ENCODE results near the gene IFNLR1. TPM values are rescaled to one million over a fixed set of nuclear protein-coding genes. Genes with fewer than 3 reads are reported as not detected.

The IFNLR1 gene
- total RNA-seq, 1 donor: not detected

DNA sequence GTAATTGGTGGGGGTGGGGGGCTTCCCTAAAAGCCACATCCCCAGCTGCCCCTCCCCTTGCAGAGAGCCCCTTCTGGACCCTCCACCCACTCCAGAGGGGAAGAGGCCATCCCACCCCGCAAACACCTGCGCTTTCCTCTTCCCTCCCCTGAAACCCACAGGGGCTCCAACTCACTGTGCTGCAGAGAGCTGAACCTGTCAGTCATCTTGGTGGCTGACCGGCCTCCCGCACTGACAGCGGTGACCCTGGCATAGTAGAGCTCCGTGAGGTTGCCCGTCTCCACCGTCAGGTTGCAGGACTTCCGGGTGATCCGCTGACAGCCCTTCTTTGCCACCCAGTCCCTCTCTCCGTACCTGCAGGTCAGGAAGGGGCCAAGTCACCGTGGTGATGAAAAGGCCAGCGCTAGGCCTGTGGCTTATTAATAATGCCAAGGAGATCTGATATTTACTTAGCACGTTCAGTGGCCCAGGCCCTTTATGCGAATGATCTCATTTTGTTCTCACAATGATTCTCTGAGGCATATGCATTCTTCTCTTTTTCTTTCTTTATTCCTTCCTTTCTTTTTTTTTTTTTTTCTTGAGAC is 50.0 kb downstream of the IFNLR1 start:
- H3K79me2 ChIP-seq (ENCODE audit: insufficient read depth, low read length): no peaks in the 10 kb centered on the region
- H3K9me3 ChIP-seq (ENCODE audit: low read depth, low read length): no peaks in the 10 kb centered on the region
- H3K27me3 ChIP-seq (ENCODE audit: insufficient read depth, low read length): no peaks in the 10 kb centered on the region
- H3K27ac ChIP-seq (ENCODE audit: low read depth, low read length): no peak overlapping the region
- no peak overlapping the region for H3K4me2 ChIP-seq (ENCODE audit: insufficient read depth, low read length)
- TF ChIP-seq, protein P1, sequence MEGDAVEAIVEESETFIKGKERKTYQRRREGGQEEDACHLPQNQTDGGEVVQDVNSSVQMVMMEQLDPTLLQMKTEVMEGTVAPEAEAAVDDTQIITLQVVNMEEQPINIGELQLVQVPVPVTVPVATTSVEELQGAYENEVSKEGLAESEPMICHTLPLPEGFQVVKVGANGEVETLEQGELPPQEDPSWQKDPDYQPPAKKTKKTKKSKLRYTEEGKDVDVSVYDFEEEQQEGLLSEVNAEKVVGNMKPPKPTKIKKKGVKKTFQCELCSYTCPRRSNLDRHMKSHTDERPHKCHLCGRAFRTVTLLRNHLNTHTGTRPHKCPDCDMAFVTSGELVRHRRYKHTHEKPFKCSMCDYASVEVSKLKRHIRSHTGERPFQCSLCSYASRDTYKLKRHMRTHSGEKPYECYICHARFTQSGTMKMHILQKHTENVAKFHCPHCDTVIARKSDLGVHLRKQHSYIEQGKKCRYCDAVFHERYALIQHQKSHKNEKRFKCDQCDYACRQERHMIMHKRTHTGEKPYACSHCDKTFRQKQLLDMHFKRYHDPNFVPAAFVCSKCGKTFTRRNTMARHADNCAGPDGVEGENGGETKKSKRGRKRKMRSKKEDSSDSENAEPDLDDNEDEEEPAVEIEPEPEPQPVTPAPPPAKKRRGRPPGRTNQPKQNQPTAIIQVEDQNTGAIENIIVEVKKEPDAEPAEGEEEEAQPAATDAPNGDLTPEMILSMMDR (IDR thresholded peaks at IDR 0.05; ENCODE audit: extremely low read depth, low read depth, low read length): no peak
- no peak for DNase-seq (ENCODE audit: insufficient read length, low spot score, missing footprints)
- H3K4me3 ChIP-seq (ENCODE audit: insufficient read depth, low read length): no peak overlapping the region
- no peaks in the 10 kb centered on the region for H3K36me3 ChIP-seq (ENCODE audit: insufficient read depth, low read length)
- H3K4me1 ChIP-seq (ENCODE audit: insufficient read depth, low read length): no peaks in the 10 kb centered on the region
- H4K20me1 ChIP-seq (ENCODE audit: insufficient read depth, low read length): no peaks in the 10 kb centered on the region
- H2AFZ ChIP-seq (ENCODE audit: low read length): no peak overlapping the region

DNA sequence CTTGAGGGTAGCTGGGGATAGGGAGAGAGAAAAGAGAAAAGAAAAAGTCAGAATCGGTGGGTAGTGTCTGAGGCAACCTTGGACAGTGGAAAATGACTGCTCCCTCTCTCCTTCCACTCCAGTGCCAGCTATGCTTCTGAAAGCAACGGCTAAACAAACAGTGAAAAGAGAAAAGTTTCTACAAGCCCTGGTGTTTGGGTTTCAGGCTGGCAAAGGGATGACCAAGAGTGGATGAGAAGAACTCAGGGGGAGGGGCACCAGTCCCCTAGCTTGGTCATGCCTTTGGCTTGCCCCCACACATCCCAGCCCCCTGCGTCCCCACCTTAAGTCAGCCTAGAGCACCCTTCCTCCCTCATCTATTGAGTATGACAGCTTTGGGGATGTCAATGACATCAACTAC is 52.7 kb downstream of the IFNLR1 start:
- no peaks in the 10 kb centered on the region for H3K36me3 ChIP-seq (ENCODE audit: insufficient read depth, low read length)
- no peaks in the 10 kb centered on the region for H3K27me3 ChIP-seq (ENCODE audit: insufficient read depth, low read length)
- TF ChIP-seq, protein P1 (IDR thresholded peaks at IDR 0.05; ENCODE audit: extremely low read depth, low read depth, low read length): no peak
- no peak overlapping the region for H3K4me2 ChIP-seq (ENCODE audit: insufficient read depth, low read length)
- H3K79me2 ChIP-seq (ENCODE audit: insufficient read depth, low read length): no peaks in the 10 kb centered on the region
- H3K4me1 ChIP-seq (ENCODE audit: insufficient read depth, low read length): no peaks in the 10 kb centered on the region
- no peak overlapping the region for H3K4me3 ChIP-seq (ENCODE audit: insufficient read depth, low read length)
- H2AFZ ChIP-seq (ENCODE audit: low read length): no peak overlapping the region
- H3K9me3 ChIP-seq (ENCODE audit: low read depth, low read length): no peaks in the 10 kb centered on the region
- no peak overlapping the region for H3K27ac ChIP-seq (ENCODE audit: low read depth, low read length)
- no peaks in the 10 kb centered on the region for H4K20me1 ChIP-seq (ENCODE audit: insufficient read depth, low read length)
- no peak for DNase-seq (ENCODE audit: insufficient read length, low spot score, missing footprints)

DNA sequence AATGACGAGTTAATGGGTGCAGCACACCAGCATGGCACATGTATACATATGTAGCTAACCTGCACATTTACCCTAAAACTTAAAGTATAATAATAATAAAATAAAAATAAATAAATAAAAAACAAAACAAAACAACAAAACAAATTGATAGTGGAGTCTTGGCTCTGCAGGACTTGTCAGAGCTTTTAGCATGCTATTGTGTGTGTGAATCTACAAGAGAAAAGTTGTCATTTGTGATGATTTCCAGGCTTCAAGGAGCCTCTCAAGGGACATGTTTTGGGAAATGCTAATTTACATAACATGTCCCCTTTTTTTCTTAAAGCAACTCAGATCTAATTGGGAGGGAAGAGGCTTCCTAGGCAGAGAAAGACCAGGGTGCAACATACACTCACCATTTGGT is 53.3 kb downstream of the IFNLR1 start:
- no peak overlapping the region for H3K4me3 ChIP-seq (ENCODE audit: insufficient read depth, low read length)
- H3K36me3 ChIP-seq (ENCODE audit: insufficient read depth, low read length): no peaks in the 10 kb centered on the region
- TF ChIP-seq, protein P1 (IDR thresholded peaks at IDR 0.05; ENCODE audit: extremely low read depth, low read depth, low read length): no peak
- no peak overlapping the region for H3K27ac ChIP-seq (ENCODE audit: low read depth, low read length)
- no peaks in the 10 kb centered on the region for H3K27me3 ChIP-seq (ENCODE audit: insufficient read depth, low read length)
- DNase-seq (ENCODE audit: insufficient read length, low spot score, missing footprints): no peak
- no peaks in the 10 kb centered on the region for H3K79me2 ChIP-seq (ENCODE audit: insufficient read depth, low read length)
- H4K20me1 ChIP-seq (ENCODE audit: insufficient read depth, low read length): no peaks in the 10 kb centered on the region
- no peaks in the 10 kb centered on the region for H3K9me3 ChIP-seq (ENCODE audit: low read depth, low read length)
- no peak overlapping the region for H2AFZ ChIP-seq (ENCODE audit: low read length)
- no peak overlapping the region for H3K4me2 ChIP-seq (ENCODE audit: insufficient read depth, low read length)
- H3K4me1 ChIP-seq (ENCODE audit: insufficient read depth, low read length): no peaks in the 10 kb centered on the region

DNA sequence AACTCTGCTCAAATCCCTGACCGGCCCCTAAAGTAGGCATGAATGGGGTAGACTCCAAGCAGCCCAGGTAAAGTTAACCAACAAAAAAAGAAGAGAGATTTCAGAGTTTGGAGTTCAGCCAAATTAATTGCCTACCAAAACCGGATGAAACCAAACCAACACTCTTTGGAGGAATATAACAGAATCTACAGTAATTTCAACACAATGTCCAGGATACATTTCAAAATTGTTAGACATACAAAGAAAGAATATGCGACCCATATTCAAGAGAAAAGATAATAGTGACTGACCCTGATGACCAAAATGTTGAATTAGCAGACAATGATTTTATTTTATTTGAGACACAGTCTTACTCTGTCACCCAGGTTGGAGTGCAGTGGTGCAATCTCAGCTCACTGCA is 56.7 kb downstream of the IFNLR1 start:
- no peak for DNase-seq (ENCODE audit: insufficient read length, low spot score, missing footprints)
- Histone ChIP-seq H3K36me3 (ENCODE audit: insufficient read depth, low read length) (no peaks in the 10 kb centered on the region), H3K4me1 (ENCODE audit: insufficient read depth, low read length) (peaks cover 3% of the 10 kb centered on the region), H4K20me1 (ENCODE audit: insufficient read depth, low read length) (no peaks in the 10 kb centered on the region), H2AFZ (ENCODE audit: low read length) (no peak overlapping the region), H3K4me2 (ENCODE audit: insufficient read depth, low read length) (no peak overlapping the region), H3K9me3 (ENCODE audit: low read depth, low read length) (no peaks in the 10 kb centered on the region), H3K79me2 (ENCODE audit: insufficient read depth, low read length) (no peaks in the 10 kb centered on the region), H3K27me3 (ENCODE audit: insufficient read depth, low read length) (no peaks in the 10 kb centered on the region), H3K4me3 (ENCODE audit: insufficient read depth, low read length) (no peak overlapping the region), H3K27ac (ENCODE audit: low read depth, low read length) (no peak overlapping the region)
- TF ChIP-seq, protein P1 (IDR thresholded peaks at IDR 0.05; ENCODE audit: extremely low read depth, low read depth, low read length): no peak

Data from osteoblast (primary cell).